GM12872 (cell line): Measurements from ENCODE around the gene TMEM129.

ENCODE experiments used
- TF ChIP-seq, protein P1 (sequence below): IDR thresholded peaks from 3 replicates; pipeline ENCODE4 v1.5.1; 2011; ENCODE audit warnings: low read depth, mild to moderate bottlenecking, low read length, moderate library complexity; ENCODE audit not compliant: insufficient read depth

The TMEM129 gene

GRCh38 chr4:1723131-1723801 lies 2.1 kb upstream of the TMEM129 start:
- TF ChIP-seq, protein P1, sequence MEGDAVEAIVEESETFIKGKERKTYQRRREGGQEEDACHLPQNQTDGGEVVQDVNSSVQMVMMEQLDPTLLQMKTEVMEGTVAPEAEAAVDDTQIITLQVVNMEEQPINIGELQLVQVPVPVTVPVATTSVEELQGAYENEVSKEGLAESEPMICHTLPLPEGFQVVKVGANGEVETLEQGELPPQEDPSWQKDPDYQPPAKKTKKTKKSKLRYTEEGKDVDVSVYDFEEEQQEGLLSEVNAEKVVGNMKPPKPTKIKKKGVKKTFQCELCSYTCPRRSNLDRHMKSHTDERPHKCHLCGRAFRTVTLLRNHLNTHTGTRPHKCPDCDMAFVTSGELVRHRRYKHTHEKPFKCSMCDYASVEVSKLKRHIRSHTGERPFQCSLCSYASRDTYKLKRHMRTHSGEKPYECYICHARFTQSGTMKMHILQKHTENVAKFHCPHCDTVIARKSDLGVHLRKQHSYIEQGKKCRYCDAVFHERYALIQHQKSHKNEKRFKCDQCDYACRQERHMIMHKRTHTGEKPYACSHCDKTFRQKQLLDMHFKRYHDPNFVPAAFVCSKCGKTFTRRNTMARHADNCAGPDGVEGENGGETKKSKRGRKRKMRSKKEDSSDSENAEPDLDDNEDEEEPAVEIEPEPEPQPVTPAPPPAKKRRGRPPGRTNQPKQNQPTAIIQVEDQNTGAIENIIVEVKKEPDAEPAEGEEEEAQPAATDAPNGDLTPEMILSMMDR = no peak

DNA sequence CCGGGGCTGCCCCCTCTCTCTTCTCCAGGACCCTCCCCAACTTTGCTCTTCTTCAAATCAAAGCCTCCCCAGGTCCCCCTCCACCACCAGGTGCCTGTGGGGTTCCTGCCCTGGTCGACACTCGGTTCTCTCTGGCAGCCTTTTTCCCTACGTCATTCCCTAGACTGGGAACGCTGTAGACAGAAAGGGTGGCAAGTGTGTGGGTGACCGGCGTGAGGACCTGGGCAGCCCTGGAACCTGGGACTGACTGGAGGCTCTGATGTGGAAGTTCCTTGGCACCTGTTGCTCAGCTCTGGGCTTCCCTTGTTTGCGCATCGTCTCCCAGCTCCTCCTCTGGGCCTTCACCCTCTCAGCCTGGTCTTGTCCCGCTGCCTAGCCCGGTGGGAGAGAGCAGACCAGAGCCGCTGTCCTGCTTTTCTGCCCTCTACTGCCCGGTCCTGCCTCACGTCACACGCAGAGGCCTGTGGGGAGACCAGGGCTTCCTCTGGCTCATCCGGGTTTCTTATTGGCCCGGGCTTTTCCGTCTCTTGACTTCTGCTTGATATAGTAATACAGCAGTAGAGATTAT lies 1.5 kb upstream of the TMEM129 start:
- TF ChIP-seq, protein P1 = no peak

DNA sequence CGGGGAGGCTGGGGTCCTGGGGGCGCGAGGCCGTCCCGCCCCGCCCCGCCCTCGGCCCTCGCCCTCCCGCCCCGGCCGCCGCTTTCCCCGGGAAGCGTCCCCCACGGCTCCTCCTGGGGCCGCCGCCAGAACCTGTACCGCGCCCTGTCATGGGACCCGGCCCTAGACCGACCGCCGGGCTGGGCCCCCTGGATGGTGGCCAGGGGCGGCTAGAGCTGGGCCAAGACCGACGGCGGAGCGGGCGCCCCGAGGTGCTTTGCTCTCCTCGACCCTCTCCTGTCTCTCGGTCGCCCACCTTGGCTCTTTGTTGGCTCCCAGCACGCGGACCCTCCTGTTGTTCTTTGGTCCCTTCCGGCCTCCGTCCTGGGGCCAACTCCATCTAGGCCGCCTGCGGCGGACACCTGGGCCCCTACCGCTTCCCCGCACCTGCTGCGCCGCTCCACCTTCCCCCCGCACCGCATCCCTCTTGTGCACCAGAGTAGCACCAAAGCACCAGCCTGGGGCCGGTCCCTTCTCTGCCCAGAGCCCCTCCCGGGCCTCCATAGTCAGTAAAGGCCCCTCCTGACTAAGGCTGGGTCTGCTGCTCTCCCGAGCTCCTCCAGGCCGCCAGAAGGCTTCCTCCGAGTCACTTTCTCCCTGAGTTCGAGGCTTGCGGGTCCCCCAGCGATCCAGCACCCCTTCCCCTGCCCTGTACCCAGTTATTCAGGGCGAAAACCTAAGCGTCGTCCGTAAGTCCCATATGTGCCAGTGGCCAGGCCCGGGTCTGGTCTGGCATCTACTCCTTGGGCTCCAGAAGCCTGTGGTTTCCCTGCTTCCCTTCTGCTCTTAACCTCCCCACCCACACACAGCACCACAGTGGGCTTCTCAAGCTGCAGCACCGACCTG lies 785 bp upstream of the TMEM129 start:
- TF ChIP-seq, protein P1 = no peak

- TF ChIP-seq, protein P1 = no peak
Observed at GRCh38 chr4:1720163-1720983, 750 bp downstream of the TMEM129 start.

- TF ChIP-seq, protein P1 = no peak
Observed at GRCh38 chr4:1718095-1718850, 2.9 kb downstream of the TMEM129 start.

DNA sequence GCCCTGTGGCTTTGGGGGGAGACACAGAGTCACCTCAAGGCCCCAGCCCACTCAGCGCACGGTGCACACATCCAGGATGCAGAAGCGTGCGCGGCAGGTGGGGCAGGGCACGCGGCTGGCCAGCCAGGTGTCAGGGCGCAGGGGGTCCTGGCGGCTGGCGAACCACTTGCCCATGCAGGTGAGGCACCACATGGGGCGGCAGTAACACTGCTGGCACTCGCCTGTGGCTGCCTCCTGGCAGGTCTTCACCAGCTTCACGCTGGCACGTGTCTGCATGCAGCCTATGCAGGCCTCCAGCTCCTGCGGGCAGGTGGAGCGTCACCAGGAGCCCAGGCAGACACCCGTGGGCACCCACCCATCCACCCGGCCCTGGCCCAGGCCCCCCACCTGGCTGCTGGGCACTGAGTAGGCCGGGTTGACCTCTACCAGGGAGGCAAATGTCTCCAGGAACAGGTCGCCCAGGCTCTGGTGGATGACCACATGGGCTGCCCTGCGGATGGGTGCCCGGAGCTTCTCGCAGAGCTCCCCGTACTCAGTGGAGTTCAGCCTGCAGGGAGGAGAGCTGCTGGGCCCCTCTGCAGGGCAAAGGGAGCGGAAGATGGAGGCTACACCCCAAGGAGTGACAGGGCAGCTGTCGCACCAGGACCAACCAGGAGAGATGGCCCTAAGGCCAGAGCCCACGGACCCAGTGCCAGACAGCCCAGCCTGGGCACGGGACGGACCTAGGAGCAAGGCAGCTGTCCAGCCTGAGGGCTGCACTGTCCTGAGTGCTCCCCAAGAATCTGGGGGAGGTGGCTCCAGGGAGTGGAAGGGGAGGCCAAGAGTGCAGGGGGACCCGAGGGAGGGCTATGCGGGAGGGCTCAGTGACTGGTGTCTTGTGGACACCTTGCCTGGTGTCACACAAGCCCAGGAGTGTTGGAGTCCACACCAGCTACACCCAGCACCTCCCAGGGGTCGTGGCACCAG lies 3.7 kb downstream of the TMEM129 start:
- TF ChIP-seq, protein P1 = no peak
